PC-3 (cell line): ENCODE results near the gene RFT1. TPM values are rescaled to one million over a fixed set of nuclear protein-coding genes. Genes with fewer than 3 reads are reported as not detected.

Experiments used
- ATAC-seq: fragments of 200-7000 bp; cut with Tn5 transposase; 2 replicates; pipeline ENCODE4 v1.9.1; 2020; ENCODE audit warnings: mild to moderate bottlenecking, moderate library complexity
- BruUV-seq: library from RNA; stranded (reverse); fragments of 400-500 nt; replicated peaks from 2 replicates; lab custom pipeline; 2021; lab: Mats Ljungman, UMichigan
- CTCF ChIA-PET: fragments of 300-600 bp; sonication (Branson Sonifier 250); formaldehyde crosslinking; loops from one replicate; lab custom pipeline; 2022; ENCODE audit warnings: antibody characterized with exemption; lab: Charles Lee
- POLR2A ChIA-PET: fragments of 300-600 bp; sonication (Branson Sonifier 250); formaldehyde crosslinking; loops from one replicate; lab custom pipeline; 2022; ENCODE audit warnings: antibody characterized with exemption; ENCODE audit not compliant: unreplicated experiment; lab: Charles Lee
- DNase-seq: peaks from one replicate; pipeline ENCODE4 v3.0.0-alpha.2; 2015
- H2AFZ ChIP-seq: fragments of 300-600 bp; sonication (generic); 2 replicates; pipeline ENCODE4 v1.6.0; 2016; ENCODE audit warnings: antibody characterized with exemption, low read length
- H3F3A ChIP-seq: fragments of 300-600 bp; sonication (generic); one replicate; pipeline ENCODE4 v1.6.0; 2017; ENCODE audit warnings: antibody characterized with exemption, low read length, control low read depth, mild to moderate bottlenecking; ENCODE audit not compliant: unreplicated experiment
- H3K27ac ChIP-seq: fragments of 300-600 bp; sonication (generic); 2 replicates; pipeline ENCODE4 v1.5.1; 2016; ENCODE audit warnings: mild to moderate bottlenecking, low read length
- H3K27me3 ChIP-seq: fragments of 300-600 bp; sonication (generic); 2 replicates; pipeline ENCODE4 v1.6.1; 2016; ENCODE audit warnings: low read length, mixed read lengths
- H3K36me3 ChIP-seq: fragments of 300-600 bp; sonication (generic); 2 replicates; pipeline ENCODE4 v1.6.1; 2016; ENCODE audit warnings: low read depth, mixed run types, low read length, mixed read lengths
- H3K4me1 ChIP-seq: fragments of 300-600 bp; sonication (generic); 2 replicates; pipeline ENCODE4 v1.5.1; 2016; ENCODE audit warnings: low read length; ENCODE audit not compliant: insufficient read depth
- H3K4me2 ChIP-seq: fragments of 300-600 bp; sonication (generic); 2 replicates; pipeline ENCODE4 v1.6.0; 2016; ENCODE audit warnings: low read length
- H3K4me3 ChIP-seq: fragments of 300-600 bp; sonication (generic); 2 replicates; pipeline ENCODE4 v1.5.1; 2016; ENCODE audit warnings: mild to moderate bottlenecking, low read length, mixed read lengths
- H3K79me2 ChIP-seq: fragments of 300-600 bp; sonication (generic); 2 replicates; pipeline ENCODE4 v1.6.1; 2017; ENCODE audit warnings: low read length, mixed read lengths
- H3K9ac ChIP-seq: fragments of 300-600 bp; sonication (generic); 2 replicates; pipeline ENCODE4 v1.6.0; 2016; ENCODE audit warnings: mild to moderate bottlenecking, low read length
- H3K9me2 ChIP-seq: fragments of 300-600 bp; sonication (generic); replicated peaks from 2 replicates; pipeline ENCODE4 v1.6.1; 2016; ENCODE audit warnings: mixed run types, low read length, mixed read lengths
- H3K9me3 ChIP-seq: fragments of 300-600 bp; sonication (generic); 2 replicates; pipeline ENCODE4 v1.6.1; 2016; ENCODE audit warnings: low read length, mixed read lengths
- H4K20me1 ChIP-seq: fragments of 300-600 bp; sonication (generic); 2 replicates; pipeline ENCODE4 v1.6.1; 2016; ENCODE audit warnings: low read length, mixed read lengths
- CTCF ChIP-seq: fragments of 300-600 bp; sonication (generic); conservative IDR thresholded peaks from 2 replicates; pipeline ENCODE4 v1.5.1; 2017; ENCODE audit warnings: antibody characterized with exemption, low read depth, mild to moderate bottlenecking, low read length
- EZH2 ChIP-seq: fragments of 300-600 bp; sonication (generic); IDR thresholded peaks from one replicate; pipeline ENCODE4 v1.6.1; 2017; ENCODE audit warnings: antibody characterized with exemption, mild to moderate bottlenecking, low read length; ENCODE audit not compliant: unreplicated experiment
- EZH2phosphoT487 ChIP-seq: fragments of 300-600 bp; sonication (generic); IDR thresholded peaks from 2 replicates; pipeline ENCODE4 v1.6.1; 2018; ENCODE audit warnings: mild to moderate bottlenecking, antibody characterized with exemption, low read length, borderline replicate concordance
- intact Hi-C: fragments of 100-400 bp; cut with micrococcal nuclease; formaldehyde crosslinking; loops from 2 replicates; pipeline ENCODE4 v1.9.0; 2023
- total RNA-seq: library from RNA; depleted of rRNA; stranded (reverse); fragments of >200 nt; gene quantifications from 2 replicates; pipeline ENCODE4 v1.2.3, GENCODE V29; 2014

The RFT1 gene
- total RNA-seq, 1 experiment from 2014 or later, result 24.6 TPM

GRCh38 chr3:53144446-53144845, 14.2 kb upstream of the RFT1 start:
- no peak overlapping the region for H3K4me3 ChIP-seq
- H3F3A ChIP-seq, result no peaks in the 10 kb centered on the region
- BruUV-seq, result no TSS peak
- CTCF ChIA-PET, result no interaction called here
- H3K79me2 ChIP-seq, result no peaks in the 10 kb centered on the region
- H3K4me2 ChIP-seq, result 0 out of 2 replicates have a peak overlapping the region, but pooled peaks have one; percentile 77
- H3K9me3 ChIP-seq, result no peaks in the 10 kb centered on the region
- no peak overlapping the region for H2AFZ ChIP-seq
- TF ChIP-seq EZH2 (no peak), CTCF (no peak), EZH2phosphoT487 (no peak)
- ATAC-seq (no peak), DNase-seq (no peak)
- no peaks in the 10 kb centered on the region for H4K20me1 ChIP-seq
- H3K9ac ChIP-seq, result no peak overlapping the region
- no peaks in the 10 kb centered on the region for H3K27me3 ChIP-seq
- POLR2A ChIA-PET, result no interaction called here
- intact Hi-C loops, result loop anchor here (2.0 kb wide), 1 partner anchor 16 kb away; the partner anchor contains the start of gene PRKCD
- peaks cover 50% of the 10 kb centered on the region for H3K4me1 ChIP-seq
- H3K27ac ChIP-seq, result 0 out of 2 replicates have a peak overlapping the region, but pooled peaks have one; percentile 79
- no peaks in the 10 kb centered on the region for H3K9me2 ChIP-seq
- no peaks in the 10 kb centered on the region for H3K36me3 ChIP-seq

- Histone ChIP-seq H3K27me3 (no peaks in the 10 kb centered on the region), H3K9me2 (no peaks in the 10 kb centered on the region), H3K4me1 (peaks cover 40% of the 10 kb centered on the region), H3K36me3 (no peaks in the 10 kb centered on the region), H3K79me2 (no peaks in the 10 kb centered on the region), H3F3A (no peaks in the 10 kb centered on the region), H3K4me2 (no peak overlapping the region), H4K20me1 (no peaks in the 10 kb centered on the region), H2AFZ (no peak overlapping the region), H3K4me3 (no peak overlapping the region), H3K27ac (no peak overlapping the region), H3K9ac (no peak overlapping the region), H3K9me3 (no peaks in the 10 kb centered on the region)
- ATAC-seq (no peak), DNase-seq (no peak)
- ChIA-PET CTCF (no interaction called here), POLR2A (no interaction called here)
- intact Hi-C loops, result no loop called here
- TF ChIP-seq EZH2phosphoT487 (no peak), CTCF (no peak), EZH2 (no peak)
- no TSS peak for BruUV-seq
Measured at GRCh38 chr3:53142986-53143385, 12.8 kb upstream of the RFT1 start.
